Erythroblast (primary cell): ENCODE data around the gene ARHGAP5.

ENCODE experiments used
- GATA1 ChIP-seq: IDR thresholded peaks from 2 replicates; pipeline ENCODE4 v1.6.1; 2011; ENCODE audit warnings: low read depth, mild to moderate bottlenecking, control low read depth, low read length, moderate library complexity
- POLR2A ChIP-seq: IDR thresholded peaks from 2 replicates; pipeline ENCODE4 v1.6.1; 2011; ENCODE audit warnings: mild to moderate bottlenecking, low read length

DNA sequence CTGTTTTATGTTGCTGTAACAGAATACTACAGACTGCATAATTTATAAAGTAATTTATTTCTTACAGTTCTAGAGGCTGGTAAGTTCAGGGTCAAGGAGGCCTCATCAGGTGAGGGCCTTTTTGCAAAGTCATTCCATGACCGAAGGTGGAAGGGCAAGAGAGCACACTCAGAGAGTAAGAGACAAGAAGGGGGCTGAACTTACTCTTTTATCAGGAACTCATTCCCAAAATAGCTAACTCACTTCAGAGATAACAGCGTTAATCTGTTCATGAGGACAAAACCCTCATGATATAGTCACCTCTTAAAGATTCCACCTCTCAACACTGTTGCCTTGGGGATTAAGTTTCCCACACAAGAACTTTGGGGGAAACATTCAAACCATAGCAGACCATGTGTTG, 73.3 kb downstream of the ARHGAP5 start:
- TF ChIP-seq POLR2A = no peak
- TF ChIP-seq GATA1 = no peak
